Neural crest cell (in vitro differentiated cells): ENCODE data around the gene ADGRV1. TPM values are rescaled to one million over a fixed set of nuclear protein-coding genes. Genes with fewer than 3 reads are reported as not detected.
A peak's percentile ranks its signal among the peaks of the same experiment; 100 is the strongest.

Source experiments
- DNase-seq: peaks from one replicate; pipeline ENCODE4 v3.0.0; 2021; ENCODE audit warnings: low read depth, mixed read lengths, low spot score
- H3K27ac Mint-ChIP-seq: one replicate; pipeline ENCODE4 v1.8.0; 2021; ENCODE audit warnings: mild to moderate bottlenecking, mixed read lengths; ENCODE audit not compliant: unreplicated experiment
- H3K27me3 Mint-ChIP-seq: 2 replicates; pipeline ENCODE4 v1.8.0; 2021; ENCODE audit warnings: low read depth, mild to moderate bottlenecking, mixed read lengths
- H3K36me3 Mint-ChIP-seq: 2 replicates; pipeline ENCODE4 v1.8.0; 2021; ENCODE audit warnings: low read depth, mild to moderate bottlenecking, mixed read lengths
- H3K4me1 Mint-ChIP-seq: 2 replicates; pipeline ENCODE4 v1.8.0; 2021; ENCODE audit warnings: mixed read lengths
- H3K4me3 Mint-ChIP-seq: one replicate; pipeline ENCODE4 v1.8.0; 2021; ENCODE audit warnings: mild to moderate bottlenecking, mixed read lengths
- H3K9me3 Mint-ChIP-seq: 2 replicates; pipeline ENCODE4 v1.8.0; 2021; ENCODE audit warnings: mixed read lengths
- total RNA-seq: library from RNA; stranded (reverse); gene quantifications from 2 replicates; pipeline ENCODE4 v1.2.1, GENCODE V29; 2021
- TF ChIP-seq, protein P1 (sequence below): fragments of 200-600 bp; sonication (generic); conservative IDR thresholded peaks from 2 replicates; pipeline ENCODE4 v1.5.0; 2021; ENCODE audit warnings: antibody characterized with exemption, mild to moderate bottlenecking

The ADGRV1 gene
- total RNA-seq, 1 donor from 2014 or later = 43.4 TPM

- TF ChIP-seq, protein P1, sequence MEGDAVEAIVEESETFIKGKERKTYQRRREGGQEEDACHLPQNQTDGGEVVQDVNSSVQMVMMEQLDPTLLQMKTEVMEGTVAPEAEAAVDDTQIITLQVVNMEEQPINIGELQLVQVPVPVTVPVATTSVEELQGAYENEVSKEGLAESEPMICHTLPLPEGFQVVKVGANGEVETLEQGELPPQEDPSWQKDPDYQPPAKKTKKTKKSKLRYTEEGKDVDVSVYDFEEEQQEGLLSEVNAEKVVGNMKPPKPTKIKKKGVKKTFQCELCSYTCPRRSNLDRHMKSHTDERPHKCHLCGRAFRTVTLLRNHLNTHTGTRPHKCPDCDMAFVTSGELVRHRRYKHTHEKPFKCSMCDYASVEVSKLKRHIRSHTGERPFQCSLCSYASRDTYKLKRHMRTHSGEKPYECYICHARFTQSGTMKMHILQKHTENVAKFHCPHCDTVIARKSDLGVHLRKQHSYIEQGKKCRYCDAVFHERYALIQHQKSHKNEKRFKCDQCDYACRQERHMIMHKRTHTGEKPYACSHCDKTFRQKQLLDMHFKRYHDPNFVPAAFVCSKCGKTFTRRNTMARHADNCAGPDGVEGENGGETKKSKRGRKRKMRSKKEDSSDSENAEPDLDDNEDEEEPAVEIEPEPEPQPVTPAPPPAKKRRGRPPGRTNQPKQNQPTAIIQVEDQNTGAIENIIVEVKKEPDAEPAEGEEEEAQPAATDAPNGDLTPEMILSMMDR = no peak
- H3K36me3 Mint-ChIP-seq = peaks cover 33% of the 10 kb centered on the region
- no peak overlapping the region for H3K4me3 Mint-ChIP-seq
- no peaks in the 10 kb centered on the region for H3K4me1 Mint-ChIP-seq
- no peaks in the 10 kb centered on the region for H3K9me3 Mint-ChIP-seq
- H3K27me3 Mint-ChIP-seq = no peaks in the 10 kb centered on the region
- H3K27ac Mint-ChIP-seq = no peak overlapping the region
- DNase-seq = no peak
Observed at GRCh38 chr5:90519081-90519480, 39.5 kb upstream of the ADGRV1 start.

DNA sequence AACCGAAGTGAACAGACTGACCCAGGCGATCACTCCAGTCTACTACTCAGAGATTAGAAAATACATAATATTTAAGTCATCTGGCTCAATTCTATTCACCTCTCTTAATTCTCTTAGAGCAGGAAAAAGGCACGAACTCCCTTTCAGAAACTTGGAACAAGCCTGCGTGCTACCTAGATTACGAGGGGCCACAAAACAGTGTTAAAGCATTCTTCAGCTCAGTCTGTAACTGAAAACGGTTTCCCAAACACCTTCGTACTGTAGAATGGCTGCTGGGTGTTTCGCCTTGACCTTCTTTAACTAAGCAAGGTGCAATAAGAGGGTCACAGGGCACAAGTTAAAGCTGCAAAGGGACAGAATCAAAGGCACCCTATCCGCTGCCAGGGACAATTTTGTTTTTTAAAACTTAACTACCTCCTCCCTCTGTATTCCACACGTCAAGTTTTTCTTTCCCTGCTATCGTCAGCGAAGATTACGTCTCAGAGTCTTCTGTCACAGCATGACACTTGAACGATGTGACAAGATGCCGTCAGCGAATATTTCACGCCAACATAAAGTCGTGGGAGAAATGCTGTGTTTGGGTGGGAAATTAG is 29.9 kb upstream of the ADGRV1 start:
- Mint-ChIP-seq H3K27ac (no peak overlapping the region), H3K9me3 (no peaks in the 10 kb centered on the region), H3K4me3 (peak overlapping the region; percentile 99), H3K27me3 (peaks cover 15% of the 10 kb centered on the region), H3K36me3 (no peaks in the 10 kb centered on the region), H3K4me1 (peaks cover 47% of the 10 kb centered on the region)
- TF ChIP-seq, protein P1 = no peak
- DNase-seq = no peak

DNA sequence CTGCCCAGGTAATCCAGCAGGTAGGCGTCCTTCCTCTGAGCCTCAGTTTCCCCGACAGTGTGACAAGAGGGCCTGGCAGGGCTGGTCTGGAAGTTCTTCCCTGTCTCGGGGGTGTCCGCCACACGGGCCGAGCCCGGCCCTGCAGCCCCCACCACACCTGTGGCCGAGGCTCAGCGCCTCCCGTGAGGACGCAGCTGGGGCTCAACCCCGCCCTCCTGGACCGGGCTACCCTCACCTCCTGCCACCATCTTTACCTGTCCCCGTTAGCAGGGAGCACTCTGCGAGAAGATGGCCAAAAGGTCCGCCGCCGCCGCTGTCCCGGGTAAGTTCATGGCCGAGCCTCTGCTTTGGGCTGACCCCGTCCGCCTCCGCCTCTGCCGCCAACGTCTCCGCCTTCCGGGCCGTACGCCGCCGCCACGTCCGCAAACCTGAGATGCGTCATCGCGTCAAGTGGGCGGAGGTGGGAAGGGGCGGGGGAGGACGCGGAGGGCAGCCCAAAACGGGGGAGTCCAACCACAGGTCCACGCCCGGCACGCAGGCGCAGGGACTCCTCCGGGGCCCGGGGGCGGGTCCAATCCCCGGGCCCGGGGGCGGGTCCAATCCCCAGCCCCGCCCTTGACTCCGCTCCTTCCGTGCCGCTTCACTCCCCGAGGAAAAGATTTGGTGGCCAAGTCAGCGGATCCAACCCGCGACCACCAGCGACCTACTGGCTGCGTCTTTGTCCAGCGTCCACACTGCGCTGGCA is 29.2 kb upstream of the ADGRV1 start, which contains the start of gene LYSMD3:
Gene LYSMD3 (minus strand): TSS at position 391 of the 745 bp plus-strand sequence. CDS start 4,295 bp downstream, outside the sequence.
- H3K36me3 Mint-ChIP-seq = no peaks in the 10 kb centered on the region
- peak within 1 kb of the TSS; percentile 99 for H3K4me3 Mint-ChIP-seq
- DNase-seq = peak; percentile 90
- TF ChIP-seq, protein P1 = no peak
- H3K4me1 Mint-ChIP-seq = peaks cover 47% of the 10 kb centered on the region
- H3K27ac Mint-ChIP-seq = peak within 1 kb of the TSS; percentile 98
- H3K9me3 Mint-ChIP-seq = no peaks in the 10 kb centered on the region
- H3K27me3 Mint-ChIP-seq = peaks cover 20% of the 10 kb centered on the region

- DNase-seq = peak; percentile 50
- Mint-ChIP-seq H3K4me3 (peak overlapping the region; percentile 99), H3K4me1 (peaks cover 47% of the 10 kb centered on the region), H3K9me3 (no peaks in the 10 kb centered on the region), H3K36me3 (no peaks in the 10 kb centered on the region), H3K27me3 (peaks cover 20% of the 10 kb centered on the region), H3K27ac (peak overlapping the region; percentile 98)
- TF ChIP-seq, protein P1 = peak; percentile 81
Observed at GRCh38 chr5:90529939-90530677, 28.5 kb upstream of the ADGRV1 start.

GRCh38 chr5:90530736-90531487 is 27.7 kb upstream of the ADGRV1 start:
- peak overlapping the region; percentile 99 for H3K4me3 Mint-ChIP-seq

More at GRCh38 chr5:90530736-90531487, 27.7 kb upstream of the ADGRV1 start:
- no peaks in the 10 kb centered on the region for H3K36me3 Mint-ChIP-seq
- peaks cover 47% of the 10 kb centered on the region for H3K4me1 Mint-ChIP-seq
- H3K27me3 Mint-ChIP-seq = peaks cover 20% of the 10 kb centered on the region
- TF ChIP-seq, protein P1 = no peak
- no peak for DNase-seq
- H3K27ac Mint-ChIP-seq = no peak overlapping the region
- H3K9me3 Mint-ChIP-seq = no peaks in the 10 kb centered on the region
